Activated B cell treated with CpG ODN at 0.5 μM for 24 hours (primary cell): ENCODE results near the gene LMO7. TPM values are rescaled to one million over a fixed set of nuclear protein-coding genes. Genes with fewer than 3 reads are reported as not detected.

Source experiments
- ATAC-seq: fragments of 200-7000 bp; cut with Tn5 transposase; one replicate; pipeline ENCODE4 v1.10.0; 2021; ENCODE audit warnings: low read depth, mild to moderate bottlenecking, moderate library complexity
- CTCF ChIA-PET: fragments of 350-600 bp; sonication (Branson Sonifier 250); formaldehyde crosslinking; loops from one replicate; lab custom pipeline; 2021; ENCODE audit warnings: antibody characterized with exemption; lab: Charles Lee
- POLR2A ChIA-PET: fragments of 350-600 bp; sonication (Branson Sonifier 250); formaldehyde crosslinking; loops from one replicate; lab custom pipeline; 2021; ENCODE audit warnings: antibody characterized with exemption; lab: Charles Lee
- DNase-seq: peaks from one replicate; pipeline ENCODE4 v3.0.0; 2022
- H3K27ac Mint-ChIP-seq: one replicate; pipeline ENCODE4 v1.8.0; 2020; ENCODE audit warnings: mixed read lengths
- H3K27me3 Mint-ChIP-seq: one replicate; pipeline ENCODE4 v1.8.0; 2021; ENCODE audit warnings: mixed read lengths
- H3K36me3 Mint-ChIP-seq: one replicate; pipeline ENCODE4 v1.8.0; 2021; ENCODE audit warnings: low read depth, mixed read lengths
- H3K4me1 Mint-ChIP-seq: one replicate; pipeline ENCODE4 v1.8.0; 2021; ENCODE audit warnings: mixed read lengths
- H3K4me3 Mint-ChIP-seq: one replicate; pipeline ENCODE4 v1.8.0; 2020; ENCODE audit warnings: mild to moderate bottlenecking, mixed read lengths
- H3K9me3 Mint-ChIP-seq: one replicate; pipeline ENCODE4 v1.8.0; 2020; ENCODE audit warnings: mixed read lengths
- intact Hi-C: fragments of 100-400 bp; cut with micrococcal nuclease; formaldehyde crosslinking; loops from one replicate; pipeline ENCODE4 v1.15.1; 2024
- total RNA-seq: library from RNA; stranded (reverse); gene quantifications from 2 replicates; pipeline ENCODE4 v1.2.3, GENCODE V29; 2022
- TF ChIP-seq, protein P1 (sequence below): fragments of 200-600 bp; IDR thresholded peaks from one replicate; pipeline ENCODE4 v1.8.0; 2022; ENCODE audit warnings: antibody characterized with exemption, mild to moderate bottlenecking

Gene LMO7
- total RNA-seq, 1 donor from 2014 or later, result 19.5 TPM

DNA sequence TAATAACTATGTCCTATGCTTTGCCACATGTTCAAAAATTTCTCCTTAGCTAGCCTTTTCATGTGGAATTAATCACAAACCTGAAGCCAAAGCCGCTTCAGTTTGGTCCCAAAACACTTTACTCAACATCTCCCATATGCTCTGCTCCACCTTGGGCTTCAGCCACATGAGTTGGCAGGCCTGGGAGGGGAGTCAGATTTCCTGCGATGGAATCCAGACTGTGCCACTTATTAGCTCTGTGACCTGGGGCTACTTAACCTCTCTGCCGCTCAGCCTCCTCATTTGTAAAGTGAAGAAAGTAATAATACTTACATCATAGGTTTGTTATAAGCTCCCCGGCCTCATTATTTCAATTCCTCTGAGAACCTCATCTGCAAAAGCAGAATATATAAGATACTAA is 272.0 kb downstream of the LMO7 start:
- TF ChIP-seq, protein P1, sequence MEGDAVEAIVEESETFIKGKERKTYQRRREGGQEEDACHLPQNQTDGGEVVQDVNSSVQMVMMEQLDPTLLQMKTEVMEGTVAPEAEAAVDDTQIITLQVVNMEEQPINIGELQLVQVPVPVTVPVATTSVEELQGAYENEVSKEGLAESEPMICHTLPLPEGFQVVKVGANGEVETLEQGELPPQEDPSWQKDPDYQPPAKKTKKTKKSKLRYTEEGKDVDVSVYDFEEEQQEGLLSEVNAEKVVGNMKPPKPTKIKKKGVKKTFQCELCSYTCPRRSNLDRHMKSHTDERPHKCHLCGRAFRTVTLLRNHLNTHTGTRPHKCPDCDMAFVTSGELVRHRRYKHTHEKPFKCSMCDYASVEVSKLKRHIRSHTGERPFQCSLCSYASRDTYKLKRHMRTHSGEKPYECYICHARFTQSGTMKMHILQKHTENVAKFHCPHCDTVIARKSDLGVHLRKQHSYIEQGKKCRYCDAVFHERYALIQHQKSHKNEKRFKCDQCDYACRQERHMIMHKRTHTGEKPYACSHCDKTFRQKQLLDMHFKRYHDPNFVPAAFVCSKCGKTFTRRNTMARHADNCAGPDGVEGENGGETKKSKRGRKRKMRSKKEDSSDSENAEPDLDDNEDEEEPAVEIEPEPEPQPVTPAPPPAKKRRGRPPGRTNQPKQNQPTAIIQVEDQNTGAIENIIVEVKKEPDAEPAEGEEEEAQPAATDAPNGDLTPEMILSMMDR, result no peak
- Mint-ChIP-seq H3K4me1 (no peaks in the 10 kb centered on the region), H3K27ac (no peak overlapping the region), H3K9me3 (no peaks in the 10 kb centered on the region), H3K4me3 (no peak overlapping the region), H3K27me3 (peaks cover 5% of the 10 kb centered on the region), H3K36me3 (no peaks in the 10 kb centered on the region)
- DNase-seq (no peak), ATAC-seq (no peak)
- CTCF ChIA-PET, result no interaction called here
- POLR2A ChIA-PET, result no interaction called here
- intact Hi-C loops, result no loop called here

Other genes starting within 250 kb of the LMO7 start
- 1.5 and 2.1 TPM in 2 replicates for gene TBC1D4, start 154.2 kb upstream of the LMO7 start, total RNA-seq
- gene COMMD6, start 98.5 kb upstream of the LMO7 start, total RNA-seq, result 174 and 177 TPM in 2 replicates
- 21.9 and 22.7 TPM in 2 replicates for gene UCHL3, start 86.5 kb upstream of the LMO7 start, total RNA-seq